Right lobe of liver (tissue), 6 donors: ENCODE data around the gene LYPD6B. TPM values are rescaled to one million over a fixed set of nuclear protein-coding genes. Genes with fewer than 3 reads are reported as not detected.

Experiments
- ATAC-seq, 4 donors: fragments of 200-7000 bp; cut with Tn5 transposase; one replicate each; pipeline ENCODE4 v1.9.1; 2020; ENCODE audit warnings: mild to moderate bottlenecking in 4 of 4, moderate library complexity in 4 of 4
- DNase-seq, 3 donors: peaks; one replicate each; pipeline ENCODE4 v3.0.0-alpha.2; 2020
- H3K27ac ChIP-seq, 3 donors: fragments of 200-600 bp; one replicate each; pipeline ENCODE4 v1.8.0; 2022
- H3K27me3 ChIP-seq, 2 donors: fragments of 200-600 bp; one replicate each; pipeline ENCODE4 v1.8.0; 2022
- H3K36me3 ChIP-seq, 4 donors: fragments of 200-600 bp; sonication (generic) in 1 of 4; one replicate each; pipeline versions ENCODE4 v1.5.1 to v1.8.0; 2017 to 2022; ENCODE audit warnings: control low read depth in 1 of 4
- H3K4me1 ChIP-seq, 4 donors: fragments of 200-600 bp; sonication (generic) in 1 of 4; one replicate each; pipeline versions ENCODE4 v1.5.1 to v1.8.0; 2017 to 2022; ENCODE audit warnings: control low read depth in 1 of 4
- H3K4me3 ChIP-seq, 3 donors: fragments of 200-600 bp; one replicate each; pipeline ENCODE4 v1.8.0; 2022
- H3K9me3 ChIP-seq, 4 donors: fragments of 200-600 bp; sonication (generic) in 1 of 4; one replicate each; pipeline versions ENCODE4 v1.5.1 to v1.8.0; 2017 to 2022; ENCODE audit warnings: control low read depth in 1 of 4
- CTCF ChIP-seq, 4 donors: fragments of 200-600 bp in 3 of 4; fragments of 450-650 bp in 1 of 4; IDR thresholded peaks; one replicate each; pipeline versions ENCODE4 v1.5.1 to v1.8.0; 2016 to 2022; ENCODE audit warnings: antibody characterized with exemption in 4 of 4, mild to moderate bottlenecking in 2 of 4
- POLR2A ChIP-seq: fragments of 450-650 bp; IDR thresholded peaks from one replicate; pipeline ENCODE4 v1.6.1; 2017; ENCODE audit warnings: antibody characterized with exemption, mild to moderate bottlenecking
- WGBS: methylation state at CpG from one replicate; pipeline ENCODE4 v1.1.6; 2018; ENCODE audit warnings: low coverage, low lambda C conversion rate; ENCODE audit not compliant: insufficient coverage; ENCODE audit errors: missing lambda C conversion rate; 5-methylcytosine and 5-hydroxymethylcytosine counted together
- intact Hi-C, 2 donors: fragments of 100-400 bp; cut with DNase I; formaldehyde crosslinking; loops; one replicate each; pipeline versions ENCODE4 v1.11.2 to v1.14.1; 2022
- total RNA-seq, 6 experiments: library from RNA; depleted of rRNA in 2 of 6; stranded (reverse); fragments of >200 nt in 2 of 6; fragmentation: NEBNext Ultra II Directional in 3 of 6; extraction: Animal tissue kit (Norgen Biotek cat#: 25700) in 3 of 6; gene quantifications; one replicate each; pipeline versions ENCODE4 v1.1.0 to v1.2.4, GENCODE V29; 2016 to 2023
- donor health status: DM: no; HTN: yes; CAD: no.
- donor health status: DM: no; HTN: no; CAD: no.
- donor health status: DM: no; HTN: no; CAD: no.
- donor health status: DM: no; HTN: yes; CAD: no.
- donor health status: DM: no; HTN: yes; CAD: no.

Gene LYPD6B
- total RNA-seq, 6 experiments from 2014 or later, result 0.30 to 0.31 TPM; not detected in 4

- no peak overlapping the region for H3K4me3 ChIP-seq
- no peaks in the 10 kb centered on the region for H3K27me3 ChIP-seq
- 67% methylated on average over 2 of the region's 4 CpGs for WGBS
- TF ChIP-seq POLR2A (no peak), CTCF (IDR thresholded peaks at IDR 0.05) (no peak)
- H3K9me3 ChIP-seq, result no peaks in the 10 kb centered on the region
- intact Hi-C loops, result no loop called here
- no peak for DNase-seq
- no peaks in the 10 kb centered on the region for H3K4me1 ChIP-seq
- no peaks in the 10 kb centered on the region for H3K36me3 ChIP-seq
- ATAC-seq, result no peak
- H3K27ac ChIP-seq, result no peak overlapping the region
These were observed 31.5 kb upstream of the LYPD6B start for GRCh38 chr2:149006883-149007543.

- Histone ChIP-seq H3K36me3 (no peaks in the 10 kb centered on the region), H3K9me3 (no peaks in the 10 kb centered on the region), H3K27me3 (no peaks in the 10 kb centered on the region), H3K27ac (no peak overlapping the region), H3K4me1 (no peaks in the 10 kb centered on the region), H3K4me3 (no peak overlapping the region)
- WGBS, result 46% methylated on average over 3 of the region's 7 CpGs
- DNase-seq, result no peak
- intact Hi-C loops, result no loop called here
- ATAC-seq, result no peak
- TF ChIP-seq POLR2A, result no peak
- TF ChIP-seq CTCF (IDR thresholded peaks at IDR 0.05), result no peak
These were observed 30.1 kb upstream of the LYPD6B start for GRCh38 chr2:149008381-149008780.

GRCh38 chr2:149009576-149010461 is 28.7 kb upstream of the LYPD6B start:
- intact Hi-C loops, result loop anchor here in 1 of 2 donors (10.0 kb wide), 1 partner anchor 545 kb away; no protein-coding TSS in a partner anchor

GRCh38 chr2:149012545-149012944 is 26.0 kb upstream of the LYPD6B start:
- intact Hi-C loops, result loop anchor here in 1 of 2 donors (10.0 kb wide), 1 partner anchor 542 kb away; no protein-coding TSS in a partner anchor
- Histone ChIP-seq H3K27ac (no peak overlapping the region), H3K27me3 (no peaks in the 10 kb centered on the region), H3K36me3 (no peaks in the 10 kb centered on the region), H3K4me1 (no peaks in the 10 kb centered on the region), H3K9me3 (no peaks in the 10 kb centered on the region), H3K4me3 (no peak overlapping the region)
- TF ChIP-seq CTCF (IDR thresholded peaks at IDR 0.05), result no peak
- no peak for TF ChIP-seq POLR2A
- ATAC-seq (no peak), DNase-seq (no peak)
- WGBS, result 78% methylated on average over 4 of the region's 9 CpGs

More at GRCh38 chr2:149009576-149010461, 28.7 kb upstream of the LYPD6B start:
- Histone ChIP-seq H3K27ac (no peak overlapping the region), H3K36me3 (no peaks in the 10 kb centered on the region), H3K4me1 (no peaks in the 10 kb centered on the region), H3K4me3 (no peak overlapping the region), H3K9me3 (no peaks in the 10 kb centered on the region), H3K27me3 (no peaks in the 10 kb centered on the region)
- DNase-seq (no peak), ATAC-seq (no peak)
- TF ChIP-seq POLR2A, result no peak
- TF ChIP-seq CTCF (IDR thresholded peaks at IDR 0.05), result no peak
- WGBS, result 68% methylated on average over 9 of the region's 31 CpGs
